ENCODE data around the gene CCND1. TPM values are rescaled to one million over a fixed set of nuclear protein-coding genes. Genes with fewer than 3 reads are reported as not detected.

The CCND1 gene
- total and polyA plus RNA-seq, 12 donors: 11.4 to 292 (median 173) TPM

DNA sequence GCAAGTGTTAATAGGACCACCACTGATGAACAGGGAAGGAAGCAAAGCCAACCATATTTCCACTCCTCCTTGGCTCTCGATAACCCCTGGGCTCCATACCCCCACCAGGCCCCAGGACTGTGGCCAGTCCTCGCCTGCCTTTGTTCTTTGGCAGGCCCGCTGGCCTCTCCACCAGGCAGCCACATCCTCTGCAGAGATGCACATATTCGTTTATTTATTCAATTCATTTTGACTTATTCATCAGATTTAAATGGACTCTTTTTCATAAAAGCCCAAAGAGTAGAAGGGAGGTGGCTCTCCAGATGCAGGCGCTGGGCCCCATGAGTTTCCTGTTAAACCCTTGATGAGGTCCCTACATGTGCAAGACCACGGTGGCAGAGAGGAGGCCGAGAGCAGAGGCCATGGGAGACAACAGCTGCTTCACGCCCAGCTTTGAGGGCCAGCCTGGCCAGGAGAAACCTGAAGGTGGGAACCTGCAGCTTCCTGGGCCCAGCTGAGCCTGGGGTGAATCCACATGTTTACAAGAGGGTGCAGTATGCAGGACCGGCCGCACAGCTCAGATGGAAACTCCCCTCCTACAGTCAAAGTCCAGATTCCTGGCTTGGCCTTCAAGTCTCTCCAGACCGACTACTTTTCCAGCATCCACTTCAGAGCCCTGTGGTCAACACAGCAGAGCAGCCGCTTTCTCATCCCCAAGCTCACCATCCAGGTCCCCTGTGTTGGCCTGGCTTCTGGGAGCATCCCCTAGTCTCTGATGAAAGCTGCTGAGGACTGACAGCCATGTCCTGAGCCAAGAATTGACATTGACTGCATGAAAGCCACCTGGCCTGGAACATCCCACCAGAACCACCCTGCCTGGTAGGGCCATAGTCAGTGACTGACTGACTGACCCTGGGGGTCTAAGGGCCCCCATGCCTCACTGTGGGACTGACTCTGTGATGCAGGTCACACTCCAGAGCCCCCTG, 39.7 kb upstream of the CCND1 start:
- Histone ChIP-seq H3K4me3 (no peak overlapping the region), H3K27me3 (peaks cover 0 to 3% (median 0%) of the 10 kb centered on the region in 7 donors), H3K27ac (no peak overlapping the region), H3K9me3 (no peaks in the 10 kb centered on the region), H3K4me1 (peaks cover 0 to 3% (median 0%) of the 10 kb centered on the region in 9 donors), H3K36me3 (no peaks in the 10 kb centered on the region)
- TF ChIP-seq, protein P1, sequence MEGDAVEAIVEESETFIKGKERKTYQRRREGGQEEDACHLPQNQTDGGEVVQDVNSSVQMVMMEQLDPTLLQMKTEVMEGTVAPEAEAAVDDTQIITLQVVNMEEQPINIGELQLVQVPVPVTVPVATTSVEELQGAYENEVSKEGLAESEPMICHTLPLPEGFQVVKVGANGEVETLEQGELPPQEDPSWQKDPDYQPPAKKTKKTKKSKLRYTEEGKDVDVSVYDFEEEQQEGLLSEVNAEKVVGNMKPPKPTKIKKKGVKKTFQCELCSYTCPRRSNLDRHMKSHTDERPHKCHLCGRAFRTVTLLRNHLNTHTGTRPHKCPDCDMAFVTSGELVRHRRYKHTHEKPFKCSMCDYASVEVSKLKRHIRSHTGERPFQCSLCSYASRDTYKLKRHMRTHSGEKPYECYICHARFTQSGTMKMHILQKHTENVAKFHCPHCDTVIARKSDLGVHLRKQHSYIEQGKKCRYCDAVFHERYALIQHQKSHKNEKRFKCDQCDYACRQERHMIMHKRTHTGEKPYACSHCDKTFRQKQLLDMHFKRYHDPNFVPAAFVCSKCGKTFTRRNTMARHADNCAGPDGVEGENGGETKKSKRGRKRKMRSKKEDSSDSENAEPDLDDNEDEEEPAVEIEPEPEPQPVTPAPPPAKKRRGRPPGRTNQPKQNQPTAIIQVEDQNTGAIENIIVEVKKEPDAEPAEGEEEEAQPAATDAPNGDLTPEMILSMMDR (IDR thresholded peaks at IDR 0.05): no peak
- intact Hi-C loops (cut with DNase I): no loop called here
- WGBS, 2 donors: 94% methylated on average over 12 of the region's 12 CpGs
- ATAC-seq (no peak), DNase-seq (no peak)

DNA sequence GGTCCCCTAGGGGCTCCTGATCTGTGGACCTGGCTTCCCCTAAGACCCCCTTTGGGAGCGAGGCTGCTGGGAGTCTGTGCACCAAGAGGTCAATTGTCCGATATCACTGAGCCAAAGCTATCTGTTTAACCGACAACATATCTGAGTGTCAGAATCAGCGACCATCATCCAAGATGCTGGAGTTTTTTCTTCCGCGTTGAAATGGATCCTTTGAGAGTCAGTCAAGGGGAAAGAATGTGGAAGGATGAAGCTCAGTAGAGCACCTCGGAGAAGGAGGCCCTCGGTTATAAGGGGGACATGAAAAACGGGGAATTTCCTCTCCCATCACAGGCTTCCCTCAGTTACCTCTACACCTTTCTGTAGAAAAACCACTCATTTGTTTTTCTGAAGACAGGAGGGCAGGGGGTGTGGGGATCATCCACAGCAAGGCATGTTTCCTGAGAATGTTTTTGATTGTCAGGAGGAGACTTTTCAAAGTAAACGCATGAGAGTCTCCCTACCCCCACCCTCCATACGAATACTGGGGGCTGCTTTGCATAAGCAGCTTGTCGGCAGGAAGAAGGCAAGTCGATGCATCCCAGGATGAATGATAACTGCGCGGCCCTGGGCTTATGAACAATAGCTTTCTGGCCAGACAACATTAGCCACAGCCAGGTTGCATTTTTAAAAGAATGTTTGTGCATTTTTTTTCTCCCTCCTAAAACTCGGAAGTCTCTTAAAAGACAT, 37.7 kb upstream of the CCND1 start:
- no peak for ATAC-seq
- H3K27ac ChIP-seq: no peak overlapping the region
- H3K9me3 ChIP-seq: peaks cover 0 to 11% (median 3%) of the 10 kb centered on the region in 11 donors
- no peaks in the 10 kb centered on the region for H3K36me3 ChIP-seq
- H3K27me3 ChIP-seq: peaks cover 0 to 3% (median 0%) of the 10 kb centered on the region in 7 donors
- 58 to 62% methylated on average over 16 of the region's 16 CpGs for WGBS, 2 donors
- TF ChIP-seq, protein P1 (IDR thresholded peaks at IDR 0.05): no peak
- intact Hi-C loops (cut with DNase I): no loop called here
- DNase-seq: no peak
- peaks cover 0 to 1% (median 0%) of the 10 kb centered on the region in 9 donors for H3K4me1 ChIP-seq
- no peak overlapping the region for H3K4me3 ChIP-seq

DNA sequence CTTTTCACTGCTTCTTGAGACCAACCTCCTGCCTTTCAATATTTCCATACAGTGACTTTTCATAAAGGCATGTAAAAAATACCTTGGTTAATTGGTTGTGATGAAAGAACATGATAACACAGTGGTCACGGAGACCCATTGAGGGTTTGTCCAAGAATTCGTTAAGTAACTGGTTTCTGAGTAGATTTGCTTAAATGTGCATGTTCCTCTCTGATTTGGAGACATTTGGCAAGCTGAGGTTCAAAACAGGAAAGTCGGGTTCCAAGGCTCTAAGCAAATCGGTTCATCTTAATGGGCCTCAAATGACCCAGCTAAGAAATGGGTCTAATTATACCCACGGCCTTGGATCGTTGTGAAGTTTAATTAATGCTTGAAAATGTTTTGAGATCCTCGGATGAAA, 36.9 kb upstream of the CCND1 start:
- TF ChIP-seq, protein P1 (IDR thresholded peaks at IDR 0.05): no peak
- Histone ChIP-seq H3K27me3 (peaks cover 0 to 3% (median 0%) of the 10 kb centered on the region in 7 donors), H3K4me1 (no peaks in the 10 kb centered on the region), H3K4me3 (no peak overlapping the region), H3K27ac (no peak overlapping the region), H3K9me3 (peaks cover 0 to 18% (median 9%) of the 10 kb centered on the region in 11 donors), H3K36me3 (no peaks in the 10 kb centered on the region)
- no peak for ATAC-seq
- WGBS, 2 donors: 90% methylated on average over 7 of the region's 7 CpGs
- DNase-seq: no peak
- intact Hi-C loops (cut with DNase I): no loop called here

DNA sequence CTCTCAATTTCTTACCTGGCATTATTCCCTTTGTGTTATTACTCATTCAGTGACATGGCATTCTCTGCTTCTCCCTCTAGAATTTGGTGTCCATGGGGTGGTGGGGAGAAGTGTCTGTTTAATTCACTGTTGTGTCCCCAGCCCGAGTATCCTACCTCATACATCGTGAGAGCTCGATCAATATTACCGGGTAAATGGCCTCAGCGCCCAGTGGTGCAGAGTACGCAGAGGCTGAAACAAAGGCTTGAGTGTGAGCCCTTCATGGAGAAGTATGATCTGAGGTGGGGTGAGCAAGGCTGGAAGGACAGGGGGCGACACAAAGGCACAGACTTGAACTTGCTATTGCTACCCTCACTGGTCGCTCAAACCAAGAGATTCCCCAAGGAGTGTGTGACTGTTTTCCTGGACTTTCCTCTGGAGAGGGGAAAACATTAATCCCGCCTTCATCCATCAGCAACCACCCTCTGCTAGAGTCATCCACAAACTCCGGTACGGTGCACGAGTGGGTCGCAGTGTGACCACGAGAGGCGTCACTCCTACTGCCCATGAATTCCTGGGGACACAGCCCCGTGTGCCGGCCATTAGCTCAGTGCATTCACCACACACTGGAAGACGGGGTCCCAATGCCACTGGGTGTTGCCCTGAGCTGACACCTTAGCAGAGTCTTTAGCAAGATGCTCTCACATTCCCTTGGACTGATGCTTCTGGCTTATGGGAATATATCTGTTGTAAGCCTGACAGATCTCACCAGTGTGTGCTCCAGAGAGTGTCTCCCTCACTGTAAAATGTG, 35.0 kb upstream of the CCND1 start:
- ATAC-seq: no peak
- no peak for DNase-seq
- no peak overlapping the region for H3K27ac ChIP-seq
- intact Hi-C loops (cut with DNase I): no loop called here
- 92 to 93% methylated on average over 18 of the region's 18 CpGs for WGBS, 2 donors
- peaks cover 0 to 31% (median 14%) of the 10 kb centered on the region in 11 donors for H3K9me3 ChIP-seq
- H3K36me3 ChIP-seq: no peaks in the 10 kb centered on the region
- H3K4me3 ChIP-seq: no peak overlapping the region
- H3K4me1 ChIP-seq: no peaks in the 10 kb centered on the region
- H3K27me3 ChIP-seq: peaks cover 0 to 3% (median 0%) of the 10 kb centered on the region in 7 donors
- TF ChIP-seq, protein P1 (IDR thresholded peaks at IDR 0.05): no peak
